ENCODE measurements around the gene VPS29.

GRCh38 chr12:110540048-110540447, 38.1 kb upstream of the VPS29 start:
- TF ChIP-seq REST (IDR thresholded peaks at IDR 0.05; ENCODE audit: unreplicated experiment), result no peak
- no peak for TF ChIP-seq CTCF (conservative IDR thresholded peaks at IDR 0.05; ENCODE audit: low read depth in 2 of 2)
- TF ChIP-seq POLR2AphosphoS5 (IDR thresholded peaks at IDR 0.05; ENCODE audit: low read depth), result no peak
- TF ChIP-seq EZH2 (IDR thresholded peaks at IDR 0.05; ENCODE audit: low read depth, unreplicated experiment), result no peak
- TF ChIP-seq CREB1 (CRISPR knock-in tag; IDR thresholded peaks at IDR 0.05; ENCODE audit: low read depth), result no peak
- no peak for TF ChIP-seq EZH2phosphoT487 (IDR thresholded peaks at IDR 0.05; ENCODE audit: unreplicated experiment)
- TF ChIP-seq NANOG (IDR thresholded peaks at IDR 0.05; ENCODE audit: borderline replicate concordance), result no peak
- TF ChIP-seq JUNB (IDR thresholded peaks at IDR 0.05; ENCODE audit: unreplicated experiment), result no peak
- no peak for TF ChIP-seq ETS1 (IDR thresholded peaks at IDR 0.05)
- no peak for TF ChIP-seq ZNF114 (CRISPR knock-in tag; IDR thresholded peaks at IDR 0.05)
- TF ChIP-seq STAT1 (IDR thresholded peaks at IDR 0.05; ENCODE audit: unreplicated experiment), result no peak
- no peak for TF ChIP-seq ZNF331 (CRISPR knock-in tag; IDR thresholded peaks at IDR 0.05; ENCODE audit: low read depth)
- TF ChIP-seq ZNF462 (CRISPR knock-in tag; IDR thresholded peaks at IDR 0.05), result no peak
